ENCODE measurements around the gene LY6G5C. TPM values are rescaled to one million over a fixed set of nuclear protein-coding genes. Genes with fewer than 3 reads are reported as not detected.

Gene LY6G5C, protein sequence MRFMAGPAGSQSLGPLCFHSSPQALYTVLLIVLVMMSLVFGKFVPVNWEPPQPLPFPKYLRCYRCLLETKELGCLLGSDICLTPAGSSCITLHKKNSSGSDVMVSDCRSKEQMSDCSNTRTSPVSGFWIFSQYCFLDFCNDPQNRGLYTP
- total RNA-seq: under 1 TPM in 2 of 4 donors, not detected in 2; 0.57 to 0.83 TPM

DNA sequence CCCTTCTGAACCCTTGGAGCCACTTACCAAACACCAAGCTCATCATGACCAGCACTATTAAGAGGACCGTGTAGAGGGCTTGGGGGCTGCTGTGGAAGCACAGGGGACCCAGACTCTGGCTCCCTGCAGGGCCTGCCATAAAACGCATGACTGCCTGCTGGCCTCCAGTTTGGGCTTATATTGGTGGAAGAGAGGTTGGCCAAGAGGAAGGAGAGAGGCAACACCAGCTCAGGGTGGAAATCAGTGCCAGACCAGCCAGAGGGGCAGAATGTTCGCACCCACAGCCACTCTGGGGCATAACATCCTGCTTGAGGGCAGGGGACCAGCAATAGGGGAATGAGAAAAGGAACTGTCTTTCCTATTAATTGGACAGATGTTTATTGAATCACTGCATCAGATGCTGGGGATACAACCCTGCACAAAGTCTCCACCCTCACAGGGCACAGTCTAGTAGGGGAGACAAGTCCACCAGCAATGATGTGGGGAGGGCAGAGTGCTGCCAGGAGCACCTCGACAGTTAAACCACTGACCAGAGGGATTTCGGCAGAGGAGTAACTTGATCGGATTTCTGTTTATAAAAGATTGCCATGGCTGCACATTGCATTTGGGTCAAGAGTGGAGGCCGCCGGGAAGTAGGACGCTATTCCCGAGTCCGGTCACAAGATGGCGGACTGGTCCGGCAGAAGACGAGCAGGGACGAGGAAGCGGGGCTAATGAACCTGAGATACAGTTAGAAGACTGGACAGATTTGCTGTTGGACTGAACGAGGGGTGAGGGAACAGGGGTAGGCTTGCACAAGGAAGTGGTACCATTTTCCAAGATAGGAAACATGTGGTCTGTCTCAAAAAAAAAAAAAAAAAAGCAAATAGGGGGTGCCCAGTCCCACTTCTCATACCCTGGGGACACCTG, at the start of gene LY6G5C:
Gene LY6G5C, minus strand, starts transcription at position 842 of the 909 bp plus-strand sequence. Its CDS starts 694 bp downstream, at position 148.
- no peaks in the 10 kb centered on the region for H3K9me3 ChIP-seq
- H3K36me3 ChIP-seq: peaks cover 0 to 14% (median 0%) of the 10 kb centered on the region in 3 donors
- TF ChIP-seq POLR2A (IDR thresholded peaks at IDR 0.05): no peak
- TF ChIP-seq, protein P1, sequence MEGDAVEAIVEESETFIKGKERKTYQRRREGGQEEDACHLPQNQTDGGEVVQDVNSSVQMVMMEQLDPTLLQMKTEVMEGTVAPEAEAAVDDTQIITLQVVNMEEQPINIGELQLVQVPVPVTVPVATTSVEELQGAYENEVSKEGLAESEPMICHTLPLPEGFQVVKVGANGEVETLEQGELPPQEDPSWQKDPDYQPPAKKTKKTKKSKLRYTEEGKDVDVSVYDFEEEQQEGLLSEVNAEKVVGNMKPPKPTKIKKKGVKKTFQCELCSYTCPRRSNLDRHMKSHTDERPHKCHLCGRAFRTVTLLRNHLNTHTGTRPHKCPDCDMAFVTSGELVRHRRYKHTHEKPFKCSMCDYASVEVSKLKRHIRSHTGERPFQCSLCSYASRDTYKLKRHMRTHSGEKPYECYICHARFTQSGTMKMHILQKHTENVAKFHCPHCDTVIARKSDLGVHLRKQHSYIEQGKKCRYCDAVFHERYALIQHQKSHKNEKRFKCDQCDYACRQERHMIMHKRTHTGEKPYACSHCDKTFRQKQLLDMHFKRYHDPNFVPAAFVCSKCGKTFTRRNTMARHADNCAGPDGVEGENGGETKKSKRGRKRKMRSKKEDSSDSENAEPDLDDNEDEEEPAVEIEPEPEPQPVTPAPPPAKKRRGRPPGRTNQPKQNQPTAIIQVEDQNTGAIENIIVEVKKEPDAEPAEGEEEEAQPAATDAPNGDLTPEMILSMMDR (IDR thresholded peaks at IDR 0.05): peak; percentile 38 to 85 (median 73)
- peak; percentile 33 for DNase-seq
- peaks cover 4 to 36% (median 16%) of the 10 kb centered on the region in 3 donors for H3K4me1 ChIP-seq
- 5 to 6% methylated on average over 15 of the region's 17 CpGs for WGBS, 2 donors
- intact Hi-C loops (cut with DNase I): loop anchor here (10.0 kb wide), 1 partner anchor 154 kb away; no protein-coding TSS in a partner anchor
- no peaks in the 10 kb centered on the region for H3K27me3 ChIP-seq
- peak within 1 kb of the TSS; percentile 43 to 69 (median 62) for H3K4me3 ChIP-seq
- H3K27ac ChIP-seq: peak within 1 kb of the TSS; percentile 65 to 85 (median 74)

DNA sequence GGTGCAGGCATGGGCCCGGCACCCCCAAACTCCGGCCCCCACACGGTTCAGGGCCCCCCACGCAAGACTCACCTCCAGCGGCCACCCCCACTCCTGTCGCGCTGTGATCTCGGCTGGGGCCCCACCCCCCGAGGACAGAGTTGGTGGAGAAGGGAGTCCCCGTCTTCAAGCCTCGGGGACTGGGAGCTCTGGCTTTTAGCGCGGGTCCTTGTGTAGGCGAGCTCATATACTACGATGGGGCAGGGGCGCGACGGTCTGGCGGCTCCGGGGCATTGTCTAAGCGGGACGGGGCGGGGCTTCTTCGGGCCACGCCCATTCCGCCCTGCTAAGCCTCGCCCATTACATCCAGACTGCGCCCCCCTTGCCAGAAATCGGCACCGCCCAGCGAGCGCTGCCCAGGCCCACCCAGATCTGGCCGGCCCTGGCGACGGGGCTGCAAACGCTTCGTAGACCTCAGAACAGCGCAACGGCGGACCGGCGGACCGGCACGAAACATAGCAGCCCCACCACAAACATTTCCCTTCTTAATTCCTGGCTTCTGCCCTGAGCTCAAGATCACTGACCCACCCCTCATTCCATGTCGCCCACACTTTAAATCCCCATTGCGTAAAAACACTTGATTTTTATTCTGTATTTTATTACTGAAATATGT, 49.2 kb upstream of the LY6G5C start:
- TF ChIP-seq, protein P1 (IDR thresholded peaks at IDR 0.05): no peak
- peak in 2 of 4 donors; percentile 31 to 54 for TF ChIP-seq POLR2A (IDR thresholded peaks at IDR 0.05)
- 13 to 46% methylated on average over 12 to 25 of the region's 46 CpGs for WGBS, 2 donors
- peak overlapping the region; percentile 68 to 91 (median 79) for H3K4me3 ChIP-seq
- no peaks in the 10 kb centered on the region for H3K9me3 ChIP-seq
- intact Hi-C loops (cut with DNase I): loop anchor here (10.0 kb wide), 1 partner anchor 105 kb away; no protein-coding TSS in a partner anchor
- H3K36me3 ChIP-seq: peaks cover 27 to 67% (median 32%) of the 10 kb centered on the region in 3 donors
- H3K27me3 ChIP-seq: no peaks in the 10 kb centered on the region
- no peak for DNase-seq
- H3K27ac ChIP-seq: peak overlapping the region; percentile 90 to 98 (median 96)
- H3K4me1 ChIP-seq: peaks cover 31 to 91% (median 40%) of the 10 kb centered on the region in 3 donors

DNA sequence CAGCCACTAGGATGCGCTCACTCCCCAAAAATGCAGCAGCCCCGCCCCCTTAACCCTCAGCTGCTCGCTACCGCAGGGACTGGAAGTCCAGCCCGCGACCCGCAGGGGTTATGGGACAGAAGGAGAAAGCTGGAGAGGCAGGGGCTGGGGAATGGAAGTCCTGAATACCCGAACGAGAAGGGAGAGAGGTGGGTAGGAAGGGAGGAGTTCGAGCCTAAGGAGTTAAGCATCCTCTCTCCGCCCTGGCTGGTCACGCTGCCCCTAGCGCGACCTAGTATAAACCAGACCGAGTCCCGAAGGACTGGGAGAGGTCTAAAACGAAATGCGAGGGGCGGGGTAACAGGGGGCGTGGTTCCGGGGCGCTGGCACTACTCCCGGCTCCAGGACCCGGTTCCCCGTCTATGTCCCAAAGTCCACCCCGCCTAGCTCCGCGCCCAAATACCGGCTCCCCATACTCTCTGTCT, 48.7 kb upstream of the LY6G5C start:
- no peak for DNase-seq
- peak overlapping the region; percentile 68 to 91 (median 79) for H3K4me3 ChIP-seq
- peaks cover 27 to 67% (median 32%) of the 10 kb centered on the region in 3 donors for H3K36me3 ChIP-seq
- intact Hi-C loops (cut with DNase I): no loop called here
- peaks cover 31 to 93% (median 39%) of the 10 kb centered on the region in 3 donors for H3K4me1 ChIP-seq
- H3K27ac ChIP-seq: peak overlapping the region; percentile 90 to 98 (median 96)
- H3K9me3 ChIP-seq: no peaks in the 10 kb centered on the region
- TF ChIP-seq POLR2A (IDR thresholded peaks at IDR 0.05): peak in 2 of 4 donors; percentile 10 to 36
- TF ChIP-seq, protein P1 (IDR thresholded peaks at IDR 0.05): peak in 2 of 6 experiments; percentile 56 to 71
- no peaks in the 10 kb centered on the region for H3K27me3 ChIP-seq
- WGBS, 2 donors: 0 to 1% methylated on average over 14 to 16 of the region's 29 CpGs

DNA sequence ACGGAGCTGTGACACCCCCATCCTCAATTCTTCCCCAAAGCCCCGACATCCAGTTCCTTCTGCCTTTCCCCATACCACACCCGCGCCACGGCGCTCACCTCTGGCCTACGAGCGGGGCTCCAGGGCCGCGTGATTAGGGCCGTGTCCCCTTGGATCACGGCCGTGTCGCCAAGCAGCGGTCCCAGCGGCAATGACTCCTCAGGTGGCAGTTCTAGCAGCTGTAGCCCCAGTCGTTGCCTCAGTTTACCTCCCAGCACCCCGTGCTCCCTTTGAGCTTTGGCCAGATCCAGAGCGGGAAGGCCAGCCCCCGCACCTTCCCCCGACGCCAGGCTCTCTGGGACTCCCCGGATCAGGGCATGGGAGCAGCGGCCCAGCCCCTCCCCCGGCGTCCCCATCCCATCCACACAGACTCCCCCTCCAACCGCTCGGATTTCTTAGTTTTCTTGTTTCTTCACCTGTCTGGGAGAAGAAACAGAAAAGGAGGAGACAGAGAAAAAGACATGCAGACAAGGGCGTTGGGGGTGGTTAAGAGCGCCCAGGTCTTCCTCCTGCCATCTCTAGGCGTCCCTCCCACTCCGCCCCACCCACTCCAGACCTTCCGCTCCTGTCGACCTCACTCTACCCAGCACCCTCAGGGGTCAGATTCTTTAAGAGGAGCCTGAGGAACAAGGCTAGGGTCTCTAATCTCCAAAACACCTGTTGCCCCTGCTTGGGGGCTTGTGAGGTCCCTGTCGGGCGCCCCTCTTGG, 48.1 kb upstream of the LY6G5C start, which contains the start of gene DDAH2:
Gene DDAH2, minus strand, starts transcription at position 533 of the 748 bp plus-strand sequence. Its CDS starts 138 bp downstream, at position 395.
- intact Hi-C loops (cut with DNase I): no loop called here
- WGBS, 2 donors: 17 to 49% methylated on average over 21 to 25 of the region's 36 CpGs
- Histone ChIP-seq H3K4me1 (peaks cover 26 to 90% (median 33%) of the 10 kb centered on the region in 3 donors), H3K9me3 (no peaks in the 10 kb centered on the region), H3K27ac (peak within 1 kb of the TSS; percentile 90 to 98 (median 96)), H3K36me3 (peaks cover 24 to 61% (median 28%) of the 10 kb centered on the region in 3 donors), H3K4me3 (peak within 1 kb of the TSS; percentile 68 to 91 (median 79)), H3K27me3 (no peaks in the 10 kb centered on the region)
- TF ChIP-seq, protein P1 (IDR thresholded peaks at IDR 0.05): peak in 4 of 6 experiments; percentile 53 to 78 (median 63)
- TF ChIP-seq POLR2A (IDR thresholded peaks at IDR 0.05): no peak
- no peak for DNase-seq

All from esophagus squamous epithelium (tissue), 5 donors.